CD14-positive monocyte (primary cell): ENCODE results near the gene RSF1. TPM values are rescaled to one million over a fixed set of nuclear protein-coding genes. Genes with fewer than 3 reads are reported as not detected.

Experiments used
- DNase-seq, 3 donors: peaks; one replicate each; pipeline ENCODE4 v3.0.0-alpha.2; 2011 to 2022
- H2AFZ ChIP-seq: 2 replicates; pipeline ENCODE4 v1.6.0; 2012; ENCODE audit warnings: mild to moderate bottlenecking, low read depth, low read length, inconsistent platforms; ENCODE audit not compliant: insufficient read depth, poor library complexity, severe bottlenecking
- H3K27ac ChIP-seq, 2 donors: 1 replicate in 1 of 2; 2 replicates in 1 of 2; pipeline ENCODE4 v1.5.1; 2012 to 2013; ENCODE audit warnings: low read length in 2 of 2, control low read depth in 1 of 2, inconsistent platforms in 1 of 2, low read depth in 1 of 2, mild to moderate bottlenecking in 1 of 2
- H3K27me3 ChIP-seq, 2 donors: one replicate each; pipeline versions ENCODE4 v1.6.0 to v1.6.1; 2011 to 2013; ENCODE audit warnings: low read length in 2 of 2; ENCODE audit not compliant: control insufficient read depth in 2 of 2, insufficient read depth in 2 of 2
- H3K36me3 ChIP-seq, 2 donors: replicated peaks in 1 of 2; 1 replicate in 1 of 2; 2 replicates in 1 of 2; pipeline versions ENCODE4 v1.5.1 to v1.6.1; 2012 to 2013; ENCODE audit warnings: low read length in 2 of 2, control low read depth in 1 of 2, inconsistent platforms in 1 of 2, mild to moderate bottlenecking in 1 of 2; ENCODE audit not compliant: insufficient read depth in 2 of 2, control insufficient read depth in 1 of 2
- H3K4me1 ChIP-seq, 2 donors: 1 replicate in 1 of 2; 2 replicates in 1 of 2; pipeline versions ENCODE4 v1.5.1 to v1.6.1; 2012 to 2013; ENCODE audit warnings: low read length in 2 of 2, control low read depth in 1 of 2, inconsistent platforms in 1 of 2, mild to moderate bottlenecking in 1 of 2, moderate library complexity in 1 of 2; ENCODE audit not compliant: insufficient read depth in 2 of 2, control insufficient read depth in 1 of 2
- H3K4me2 ChIP-seq: replicated peaks from 2 replicates; pipeline ENCODE3; 2012; ENCODE audit warnings: low read length, moderate library complexity, mild to moderate bottlenecking; ENCODE audit not compliant: poor library complexity, severe bottlenecking; ENCODE audit errors: extremely low read depth
- H3K4me3 ChIP-seq, 3 experiments: fragments of 200-600 bp in 1 of 3; sonication (generic) in 1 of 3; replicated peaks in 1 of 3; 1 replicate in 2 of 3; 2 replicates in 1 of 3; pipeline ENCODE4 v1.5.1; 2011 to 2013; ENCODE audit warnings: low read length in 3 of 3, mild to moderate bottlenecking in 3 of 3, control low read depth in 2 of 3, low read depth in 2 of 3, inconsistent platforms in 1 of 3, moderate library complexity in 1 of 3
- H3K79me2 ChIP-seq: 2 replicates; pipeline ENCODE4 v1.6.0; 2012; ENCODE audit warnings: mild to moderate bottlenecking, control low read depth, inconsistent platforms, low read length, moderate library complexity; ENCODE audit not compliant: insufficient read depth
- H3K9ac ChIP-seq: 2 replicates; pipeline ENCODE4 v1.6.0; 2017; ENCODE audit warnings: low read length, mild to moderate bottlenecking; ENCODE audit not compliant: insufficient read depth, poor library complexity, severe bottlenecking
- H3K9me3 ChIP-seq, 2 donors: replicated peaks in 1 of 2; 1 replicate in 1 of 2; 2 replicates in 1 of 2; pipeline versions ENCODE4 v1.5.1 to v1.6.1; 2012 to 2013; ENCODE audit warnings: low read length in 2 of 2, control low read depth in 1 of 2; ENCODE audit not compliant: control insufficient read depth in 1 of 2, insufficient read depth in 1 of 2
- H4K20me1 ChIP-seq: 2 replicates; pipeline ENCODE4 v1.6.0; 2012; ENCODE audit warnings: mild to moderate bottlenecking, low read length, control low read depth, moderate library complexity; ENCODE audit not compliant: insufficient read depth
- H3K27ac Mint-ChIP-seq, 7 donors: one replicate each; pipeline ENCODE4 v1.8.0; 2020; ENCODE audit warnings: mild to moderate bottlenecking in 7 of 7, mixed read lengths in 7 of 7, moderate library complexity in 6 of 7, inconsistent platforms in 2 of 7
- H3K27me3 Mint-ChIP-seq, 3 donors: one replicate each; pipeline ENCODE4 v1.8.0; 2021 to 2022; ENCODE audit warnings: low read depth in 3 of 3, mild to moderate bottlenecking in 3 of 3, mixed read lengths in 3 of 3, moderate library complexity in 3 of 3, inconsistent platforms in 1 of 3
- H3K36me3 Mint-ChIP-seq, 2 donors: one replicate each; pipeline ENCODE4 v1.8.0; 2020; ENCODE audit warnings: mixed read lengths in 2 of 2, inconsistent platforms in 1 of 2, mild to moderate bottlenecking in 1 of 2
- H3K4me1 Mint-ChIP-seq: one replicate; pipeline ENCODE4 v1.8.0; 2020; ENCODE audit warnings: mild to moderate bottlenecking, mixed read lengths
- H3K4me3 Mint-ChIP-seq, 2 donors: one replicate each; pipeline ENCODE4 v1.8.0; 2020; ENCODE audit warnings: mild to moderate bottlenecking in 2 of 2, mixed read lengths in 2 of 2, moderate library complexity in 1 of 2
- H3K9me3 Mint-ChIP-seq, 7 donors: one replicate each; pipeline ENCODE4 v1.8.0; 2020 to 2022; ENCODE audit warnings: mixed read lengths in 7 of 7, mild to moderate bottlenecking in 6 of 7, moderate library complexity in 6 of 7, inconsistent platforms in 2 of 7
- CTCF ChIP-seq: fragments of 200-600 bp; IDR thresholded peaks from one replicate; pipeline ENCODE4 v1.8.0; 2022; ENCODE audit warnings: antibody characterized with exemption, mild to moderate bottlenecking
- WGBS: methylation state at CpG from one replicate; pipeline ENCODE4 v1.1.5; 2013; ENCODE audit warnings: missing lambda C conversion rate; ENCODE audit not compliant: insufficient coverage; 5-methylcytosine and 5-hydroxymethylcytosine counted together
- intact Hi-C, 2 donors: fragments of 100-400 bp; cut with micrococcal nuclease; formaldehyde crosslinking; loops; one replicate each; pipeline versions ENCODE4 v1.15.0 to v1.15.1; 2023
- polyA minus RNA-seq: library from RNA; depleted of rRNA, polyadenylated mRNA; stranded (reverse); fragments of >200 nt; gene quantifications from 2 replicates; pipeline ENCODE4 v1.2.3, GENCODE V29; 2012
- polyA plus RNA-seq, 3 donors: library from polyadenylated mRNA; depleted of rRNA in 1 of 3; unstranded in 2 of 3; stranded (reverse) in 1 of 3; fragments of 300-500 nt in 2 of 3; fragments of >200 nt in 1 of 3; fragmentation: Illumina TruSeq in 2 of 3; gene quantifications; 1 replicate in 2 of 3; 2 replicates in 1 of 3; pipeline ENCODE4 v1.2.3, GENCODE V29; 2012 to 2021
- total RNA-seq, 12 experiments: library from RNA in 1 of 12; stranded (reverse) in 1 of 12; fragments of 120-200 nt in 1 of 12; gene quantifications; one replicate each; pipeline ENCODE4 v1.2.4 and lab custom pipeline; 2013 to 2026; ENCODE audit warnings: mixed read lengths in 6 of 12, inconsistent platforms in 1 of 12

RSF1 gene
- 38.4 TPM for total RNA-seq (2013)
- polyA plus RNA-seq (10 to 100 TPM in 1 of 3 donors, 1 to 10 TPM in 2; 8.3 to 14.8 (median 9.2) TPM), polyA minus RNA-seq (15.1 and 17.6 TPM in 2 replicates), total RNA-seq (lab: John Stamatoyannopoulos, UW) (54.4 to 149 (median 72.3) reads per million in 11 experiments)

- no peaks in the 10 kb centered on the region for H3K9me3 ChIP-seq
- H3K9ac ChIP-seq = peak within 1 kb of the TSS; percentile 91
- peak within 1 kb of the TSS; percentile 99 for H3K4me2 ChIP-seq
- H3K4me1 Mint-ChIP-seq = peaks cover 31% of the 10 kb centered on the region
- intact Hi-C loops = loop anchor here (2.0 to 10.0 kb wide), 2 partner anchors 174 kb away; partner anchors contain the start of gene INTS4 (in 2 of the 2)
- peak; percentile 78 for TF ChIP-seq CTCF
- peak within 1 kb of the TSS; percentile 97 for H2AFZ ChIP-seq
- H3K27me3 Mint-ChIP-seq = peaks cover 0 to 1% (median 1%) of the 10 kb centered on the region in 3 donors
- H3K36me3 Mint-ChIP-seq = no peaks in the 10 kb centered on the region
- H3K27ac ChIP-seq = peak within 1 kb of the TSS; percentile 77 to 85
- H3K4me3 Mint-ChIP-seq = peak within 1 kb of the TSS; percentile 99 to 100
- H4K20me1 ChIP-seq = peaks cover 46% of the 10 kb centered on the region
- no peaks in the 10 kb centered on the region for H3K27me3 ChIP-seq
- H3K27ac Mint-ChIP-seq = peak within 1 kb of the TSS; percentile 85 to 96 (median 93)
- no peaks in the 10 kb centered on the region for H3K36me3 ChIP-seq
- H3K4me3 ChIP-seq = peak within 1 kb of the TSS; percentile 70 to 99 (median 96)
- peak; percentile 92 to 96 (median 94) for DNase-seq
- peaks cover 23 to 28% of the 10 kb centered on the region in 2 donors for H3K4me1 ChIP-seq
- WGBS = under 1% methylated on average over 45 of the region's 64 CpGs
- peaks cover 57% of the 10 kb centered on the region for H3K79me2 ChIP-seq
- peaks cover 0 to 1% (median 0%) of the 10 kb centered on the region in 7 donors for H3K9me3 Mint-ChIP-seq
Observed at GRCh38 chr11:77820565-77821348, at the start of gene RSF1, which contains the start of gene AAMDC. Gene RSF1, minus strand, starts transcription at chr11:77820722. Its CDS starts 8 bp downstream, at chr11:77820714. Gene AAMDC, plus strand, starts transcription at chr11:77821144. Its CDS starts 21,353 bp downstream, at chr11:77842497.

- TF ChIP-seq CTCF = no peak
- no peaks in the 10 kb centered on the region for H3K4me1 Mint-ChIP-seq
- H2AFZ ChIP-seq = no peak overlapping the region
- no peak overlapping the region for H3K4me3 ChIP-seq
- no peaks in the 10 kb centered on the region for H3K9me3 Mint-ChIP-seq
- intact Hi-C loops = no loop called here
- no peak overlapping the region for H3K27ac ChIP-seq
- no peaks in the 10 kb centered on the region for H3K4me1 ChIP-seq
- peaks cover 19 to 38% of the 10 kb centered on the region in 2 donors for H3K36me3 Mint-ChIP-seq
- H3K27me3 Mint-ChIP-seq = no peaks in the 10 kb centered on the region
- no peaks in the 10 kb centered on the region for H3K9me3 ChIP-seq
- peaks cover 19 to 36% of the 10 kb centered on the region in 2 donors for H3K36me3 ChIP-seq
- H3K79me2 ChIP-seq = no peaks in the 10 kb centered on the region
- H4K20me1 ChIP-seq = no peaks in the 10 kb centered on the region
- H3K4me3 Mint-ChIP-seq = no peak overlapping the region
- no peak for DNase-seq
- no peak overlapping the region for H3K4me2 ChIP-seq
- 98% methylated on average over 4 of the region's 4 CpGs for WGBS
- H3K27me3 ChIP-seq = no peaks in the 10 kb centered on the region
- H3K27ac Mint-ChIP-seq = no peak overlapping the region
- H3K9ac ChIP-seq = no peak overlapping the region
Observed at GRCh38 chr11:77868744-77869143, 48.2 kb upstream of the RSF1 start.
